H1 (cell line): ENCODE results near the gene MACROD1. TPM values are rescaled to one million over a fixed set of nuclear protein-coding genes. Genes with fewer than 3 reads are reported as not detected.

Experiments
- CTCF ChIA-PET: fragments of 300-600 bp; sonication (Branson Sonifier 250); formaldehyde crosslinking; loops from one replicate; lab custom pipeline; 2021; ENCODE audit not compliant: partially characterized antibody; lab: Charles Lee
- POLR2A ChIA-PET: fragments of 300-600 bp; sonication (Branson Sonifier 250); formaldehyde crosslinking; loops from one replicate; lab custom pipeline; 2021; ENCODE audit warnings: inconsistent platforms; ENCODE audit not compliant: partially characterized antibody; lab: Charles Lee
- DNase-seq, 2 experiments: peaks; one replicate each; pipeline versions ENCODE4 v3.0.0 to v3.0.0-alpha.2; 2010 to 2022; ENCODE audit warnings: low spot score in 2 of 2, low read depth in 1 of 2, mixed read lengths in 1 of 2
- FAIRE-seq: peaks from 2 replicates; lab custom pipeline; 2011; peaks lifted over from hg19 to GRCh38; lab: Jason Lieb, UNC
- H2AFZ ChIP-seq: 2 replicates; pipeline ENCODE4 v1.8.1; 2012; ENCODE audit warnings: low read length, inconsistent platforms
- H2AK5ac ChIP-seq: 2 replicates; pipeline ENCODE4 v1.6.1; 2013; ENCODE audit warnings: low read depth, low read length
- H2BK120ac ChIP-seq: replicated peaks from 2 replicates; pipeline ENCODE3; 2013; ENCODE audit warnings: low read depth, low read length, inconsistent platforms
- H2BK12ac ChIP-seq: 2 replicates; pipeline ENCODE4 v1.6.1; 2013; ENCODE audit warnings: low read depth, low read length
- H2BK15ac ChIP-seq: 2 replicates; pipeline ENCODE4 v1.6.1; 2013; ENCODE audit warnings: low read length
- H2BK20ac ChIP-seq: 2 replicates; pipeline ENCODE4 v1.6.1; 2013; ENCODE audit warnings: low read length
- H2BK5ac ChIP-seq: 2 replicates; pipeline ENCODE4 v1.6.1; 2013; ENCODE audit warnings: low read depth, low read length
- H3K14ac ChIP-seq: 2 replicates; pipeline ENCODE4 v1.6.1; 2013; ENCODE audit warnings: inconsistent platforms; ENCODE audit not compliant: insufficient read length
- H3K18ac ChIP-seq: 2 replicates; pipeline ENCODE4 v1.6.1; 2013; ENCODE audit warnings: low read length; ENCODE audit errors: extremely low read depth
- H3K23ac ChIP-seq: 2 replicates; pipeline ENCODE4 v1.6.1; 2013; ENCODE audit warnings: inconsistent platforms; ENCODE audit not compliant: insufficient read length
- H3K23me2 ChIP-seq: 2 replicates; pipeline ENCODE4 v1.6.1; 2013; ENCODE audit warnings: low read depth, low read length
- H3K27ac ChIP-seq: 2 replicates; pipeline ENCODE4 v1.6.1; 2011; ENCODE audit warnings: low read depth, low read length, inconsistent platforms
- H3K27me3 ChIP-seq, 4 experiments: replicated peaks in 1 of 4; 1 replicate in 1 of 4; 2 replicates in 3 of 4; pipeline versions ENCODE4 v1.6.1 to v1.8.1; 2011 to 2013; ENCODE audit warnings: low read length in 3 of 4, mild to moderate bottlenecking in 3 of 4, inconsistent platforms in 2 of 4, mixed read lengths in 2 of 4, moderate library complexity in 1 of 4; ENCODE audit not compliant: control insufficient read depth in 3 of 4, insufficient read depth in 3 of 4; ENCODE audit errors: extremely low read depth in 1 of 4
- H3K36me3 ChIP-seq, 4 experiments: 2 replicates each; pipeline versions ENCODE4 v1.6.1 to v1.8.1; 2011 to 2013; ENCODE audit warnings: mild to moderate bottlenecking in 4 of 4, low read length in 3 of 4, moderate library complexity in 2 of 4, control low read depth in 1 of 4, inconsistent platforms in 1 of 4; ENCODE audit not compliant: insufficient read depth in 4 of 4, control insufficient read depth in 2 of 4
- H3K4ac ChIP-seq: replicated peaks from 2 replicates; pipeline ENCODE3; 2013; ENCODE audit warnings: low read length, low read depth, mixed read lengths, inconsistent platforms; ENCODE audit not compliant: insufficient read length
- H3K4me1 ChIP-seq, 4 experiments: replicated peaks in 1 of 4; 1 replicate in 1 of 4; 2 replicates in 3 of 4; pipeline versions ENCODE4 v1.6.1 to v1.8.1; 2011 to 2013; ENCODE audit warnings: low read length in 3 of 4, inconsistent platforms in 2 of 4, mixed read lengths in 1 of 4; ENCODE audit not compliant: insufficient read depth in 4 of 4, control insufficient read depth in 3 of 4
- H3K4me2 ChIP-seq, 2 experiments: 2 replicates each; pipeline versions ENCODE4 v1.6.1 to v1.8.1; 2011 to 2013; ENCODE audit warnings: low read depth in 2 of 2, low read length in 2 of 2, control low read depth in 1 of 2, inconsistent platforms in 1 of 2, mild to moderate bottlenecking in 1 of 2; ENCODE audit not compliant: insufficient read depth in 1 of 2
- H3K4me3 ChIP-seq, 4 experiments: fragments of 200-600, 300-600 bp in 1 of 4; sonication (generic), shearing (Covaris generic), sonication (Bioruptor Twin) in 1 of 4; 2 replicates each; pipeline versions ENCODE4 v1.5.1 to v1.8.1; 2011 to 2016; ENCODE audit warnings: low read length in 4 of 4, low read depth in 3 of 4, control low read depth in 2 of 4, inconsistent platforms in 2 of 4, mild to moderate bottlenecking in 2 of 4, mixed read lengths in 1 of 4, moderate library complexity in 1 of 4; ENCODE audit not compliant: insufficient read depth in 2 of 4; ENCODE audit errors: extremely low read depth in 1 of 4
- H3K56ac ChIP-seq: replicated peaks from 2 replicates; pipeline ENCODE3; 2013; ENCODE audit warnings: low read depth, mild to moderate bottlenecking, mixed read lengths, low read length, inconsistent platforms; ENCODE audit not compliant: insufficient read length
- H3K79me1 ChIP-seq: 2 replicates; pipeline ENCODE4 v1.6.1; 2013; ENCODE audit warnings: low read depth, low read length, control low read depth
- H3K79me2 ChIP-seq, 2 experiments: 2 replicates each; pipeline versions ENCODE4 v1.6.1 to v1.8.1; 2012 to 2013; ENCODE audit warnings: low read length in 2 of 2, mild to moderate bottlenecking in 2 of 2, inconsistent platforms in 1 of 2; ENCODE audit not compliant: insufficient read depth in 2 of 2, control insufficient read depth in 1 of 2
- H3K9ac ChIP-seq, 4 experiments: replicated peaks in 1 of 4; 1 replicate in 1 of 4; 2 replicates in 3 of 4; pipeline versions ENCODE4 v1.6.1 to v1.8.1; 2011 to 2013; ENCODE audit warnings: low read depth in 3 of 4, low read length in 3 of 4, control low read depth in 2 of 4, mild to moderate bottlenecking in 2 of 4, moderate library complexity in 2 of 4, inconsistent platforms in 1 of 4; ENCODE audit errors: extremely low read depth in 1 of 4
- H3K9me3 ChIP-seq, 2 experiments: 2 replicates each; pipeline versions ENCODE4 v1.6.1 to v1.8.1; 2012 to 2013; ENCODE audit warnings: mild to moderate bottlenecking in 2 of 2, moderate library complexity in 2 of 2, control low read depth in 1 of 2, inconsistent platforms in 1 of 2, low read depth in 1 of 2, low read length in 1 of 2, mixed read lengths in 1 of 2; ENCODE audit not compliant: insufficient read depth in 2 of 2
- H4K20me1 ChIP-seq, 2 experiments: replicated peaks in 1 of 2; 2 replicates each; pipeline versions ENCODE3 to v1.8.1; 2011 to 2013; ENCODE audit warnings: inconsistent platforms in 2 of 2, low read length in 2 of 2, mild to moderate bottlenecking in 1 of 2; ENCODE audit not compliant: insufficient read depth in 2 of 2, control insufficient read depth in 1 of 2
- H4K5ac ChIP-seq: 2 replicates; pipeline ENCODE4 v1.6.1; 2013; ENCODE audit warnings: low read length, low read depth, mixed read lengths, inconsistent platforms; ENCODE audit not compliant: insufficient read length
- H4K8ac ChIP-seq: 2 replicates; pipeline ENCODE4 v1.8.0; 2013; ENCODE audit warnings: mild to moderate bottlenecking, moderate library complexity, low read length, inconsistent platforms; ENCODE audit not compliant: insufficient read depth; ENCODE audit errors: extremely low read depth
- H4K91ac ChIP-seq: replicated peaks from 2 replicates; pipeline ENCODE3; 2013; ENCODE audit warnings: low read length, mixed read lengths, inconsistent platforms; ENCODE audit not compliant: insufficient read length
- ASH2L ChIP-seq: fragments of 200-600, 300-600 bp; sonication (generic); IDR thresholded peaks from one replicate; pipeline ENCODE4 v1.7.1; 2017; ENCODE audit warnings: low read length
- BACH1 ChIP-seq: IDR thresholded peaks from 2 replicates; pipeline ENCODE4 v1.6.1; 2012; ENCODE audit warnings: low read length, improper control_type of control experiment
- BRCA1 ChIP-seq: IDR thresholded peaks from 2 replicates; pipeline ENCODE4 v1.6.1; 2012; ENCODE audit warnings: low read depth, low read length, improper control_type of control experiment
- CTBP2 ChIP-seq: IDR thresholded peaks from 2 replicates; pipeline ENCODE4 v1.7.0; 2011; ENCODE audit warnings: borderline replicate concordance, mild to moderate bottlenecking, moderate library complexity, mixed read lengths, low read length; ENCODE audit not compliant: insufficient read depth, insufficient read length
- EP300 ChIP-seq, 2 experiments: IDR thresholded peaks; 1 replicate in 1 of 2; 2 replicates in 1 of 2; pipeline ENCODE4 v1.6.1; 2011 to 2012; ENCODE audit warnings: low read depth in 2 of 2, low read length in 2 of 2, mild to moderate bottlenecking in 2 of 2, borderline replicate concordance in 1 of 2, inconsistent platforms in 1 of 2, moderate library complexity in 1 of 2
- HDAC2 ChIP-seq, 2 experiments: fragments of 300-600 bp in 1 of 2; sonication (generic) in 1 of 2; IDR thresholded peaks; 2 replicates each; pipeline ENCODE4 v1.6.1; 2011 to 2012; ENCODE audit warnings: low read depth in 2 of 2, low read length in 2 of 2, mild to moderate bottlenecking in 2 of 2, moderate library complexity in 2 of 2, borderline replicate concordance in 1 of 2, inconsistent platforms in 1 of 2
- NRF1 ChIP-seq: IDR thresholded peaks from 2 replicates; pipeline ENCODE4 v1.6.1; 2011; ENCODE audit warnings: mild to moderate bottlenecking, low read depth, low read length, improper control_type of control experiment
- TCF12 ChIP-seq: IDR thresholded peaks from 2 replicates; pipeline ENCODE4 v1.6.1; 2011; ENCODE audit warnings: low read depth, mild to moderate bottlenecking, low read length
- WGBS, 2 experiments: shearing (Covaris generic) in 1 of 2; methylation state at CpG; one replicate each; pipeline versions ENCODE4 v1.1.6 to v1.1.7; 2013 to 2015; ENCODE audit warnings: low lambda C conversion rate in 2 of 2, mixed read lengths in 2 of 2, inconsistent platforms in 1 of 2, low coverage in 1 of 2, missing lambda C conversion rate in 1 of 2; ENCODE audit not compliant: insufficient replicate concordance in 2 of 2, insufficient coverage in 1 of 2, insufficient read length in 1 of 2; ENCODE audit errors: extremely low coverage in 1 of 2, missing lambda C conversion rate in 1 of 2; 5-methylcytosine and 5-hydroxymethylcytosine counted together
- polyA plus RNA-seq, 7 experiments: library from polyadenylated mRNA; depleted of rRNA in 3 of 7; stranded (reverse) in 5 of 7; unstranded in 2 of 7; fragments of >200 nt in 5 of 7; fragments of 200-250 nt in 2 of 7; gene quantifications; 1 replicate in 5 of 7; 2 replicates in 1 of 7; 4 replicates in 1 of 7; pipeline versions ENCODE4 v1.2.1 to v1.2.3, GENCODE V29; 2011 to 2013; ENCODE audit warnings: missing spikeins in 2 of 7, mixed read lengths in 2 of 7
- total RNA-seq: library from RNA; stranded (reverse); fragmentation: NEBNext Ultra II Directional; extraction: Animal tissue kit (Norgen Biotek cat#: 25700); gene quantifications from 2 replicates; pipeline ENCODE4 v1.2.1, GENCODE V29; 2021
- TF ChIP-seq, protein P1 (sequence below), 3 experiments: IDR thresholded peaks; 1 replicate in 2 of 3; 2 replicates in 1 of 3; pipeline versions ENCODE4 v1.5.1 to v1.6.1; 2011; ENCODE audit warnings: low read length in 3 of 3, mild to moderate bottlenecking in 3 of 3, inconsistent platforms in 2 of 3, low read depth in 1 of 3, moderate library complexity in 1 of 3; ENCODE audit not compliant: insufficient read depth in 1 of 3; ENCODE audit errors: control extremely low read depth in 1 of 3

Gene MACROD1
- total and polyA plus RNA-seq, 2 of the 8 experiments (the other 6 are each of a cell fraction or from before 2014, with no cell fraction given) = 19.5 to 34.1 TPM

GRCh38 chr11:64156235-64157011 lies 9.5 kb downstream of the MACROD1 start:
- no peak for FAIRE-seq
- H3K56ac ChIP-seq = no peak overlapping the region
- no peak overlapping the region for H3K23ac ChIP-seq
- H3K9me3 ChIP-seq = no peaks in the 10 kb centered on the region
- no peak overlapping the region for H3K9ac ChIP-seq
- H3K14ac ChIP-seq = no peak overlapping the region
- H3K23me2 ChIP-seq = no peaks in the 10 kb centered on the region
- no peak for DNase-seq
- H4K91ac ChIP-seq = no peak overlapping the region
- 0 out of 8 replicates have a peak, but pooled peaks cover 0 to 3% (median 0%) of the 10 kb centered on the region in 4 experiments for H3K36me3 ChIP-seq
- H2BK20ac ChIP-seq = no peak overlapping the region
- H2BK12ac ChIP-seq = no peak overlapping the region
- H3K18ac ChIP-seq = no peak overlapping the region
- WGBS, 2 experiments = 92% methylated on average over 14 of the region's 14 CpGs; no CpG with 5 or more reads in 1 of the 2 experiments
- H4K8ac ChIP-seq = peak overlapping the region; percentile 86
- peaks cover 2 to 12% (median 8%) of the 10 kb centered on the region in 4 experiments; a peak in 5 of 7 replicates for H3K4me1 ChIP-seq
- H2BK5ac ChIP-seq = no peak overlapping the region
- no peak overlapping the region for H3K4ac ChIP-seq
- no peak overlapping the region for H2BK120ac ChIP-seq
- no peak overlapping the region for H4K5ac ChIP-seq
- peaks cover 15 to 20% of the 10 kb centered on the region in 2 experiments for H4K20me1 ChIP-seq
- H2BK15ac ChIP-seq = no peak overlapping the region
- ChIA-PET POLR2A (no interaction called here), CTCF (interaction anchor here (1.3 kb wide), 1 partner anchor 29 kb away, joined by 3 read pairs; no protein-coding TSS in a partner anchor)
- no peak overlapping the region for H2AK5ac ChIP-seq
- no peaks in the 10 kb centered on the region for H3K79me1 ChIP-seq
- H2AFZ ChIP-seq = no peak overlapping the region
- no peak overlapping the region for H3K27ac ChIP-seq
- no peak overlapping the region for H3K4me3 ChIP-seq
- no peak overlapping the region for H3K4me2 ChIP-seq
- peaks cover 0 to 10% (median 0%) of the 10 kb centered on the region in 4 experiments; a peak in 2 of 7 replicates for H3K27me3 ChIP-seq
- no peaks in the 10 kb centered on the region; a peak in 1 of 4 replicates for H3K79me2 ChIP-seq
- TF ChIP-seq BACH1 = no peak
- TF ChIP-seq ASH2L = no peak
- TF ChIP-seq CTBP2 = no peak
- no peak for TF ChIP-seq BRCA1
- TF ChIP-seq EP300 (IDR thresholded peaks at IDR 0.05; ENCODE audit: borderline replicate concordance in 1 of 2, low read depth in 2 of 2, low read length in 2 of 2) = no peak
- TF ChIP-seq, protein P1, sequence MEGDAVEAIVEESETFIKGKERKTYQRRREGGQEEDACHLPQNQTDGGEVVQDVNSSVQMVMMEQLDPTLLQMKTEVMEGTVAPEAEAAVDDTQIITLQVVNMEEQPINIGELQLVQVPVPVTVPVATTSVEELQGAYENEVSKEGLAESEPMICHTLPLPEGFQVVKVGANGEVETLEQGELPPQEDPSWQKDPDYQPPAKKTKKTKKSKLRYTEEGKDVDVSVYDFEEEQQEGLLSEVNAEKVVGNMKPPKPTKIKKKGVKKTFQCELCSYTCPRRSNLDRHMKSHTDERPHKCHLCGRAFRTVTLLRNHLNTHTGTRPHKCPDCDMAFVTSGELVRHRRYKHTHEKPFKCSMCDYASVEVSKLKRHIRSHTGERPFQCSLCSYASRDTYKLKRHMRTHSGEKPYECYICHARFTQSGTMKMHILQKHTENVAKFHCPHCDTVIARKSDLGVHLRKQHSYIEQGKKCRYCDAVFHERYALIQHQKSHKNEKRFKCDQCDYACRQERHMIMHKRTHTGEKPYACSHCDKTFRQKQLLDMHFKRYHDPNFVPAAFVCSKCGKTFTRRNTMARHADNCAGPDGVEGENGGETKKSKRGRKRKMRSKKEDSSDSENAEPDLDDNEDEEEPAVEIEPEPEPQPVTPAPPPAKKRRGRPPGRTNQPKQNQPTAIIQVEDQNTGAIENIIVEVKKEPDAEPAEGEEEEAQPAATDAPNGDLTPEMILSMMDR (IDR thresholded peaks at IDR 0.05; ENCODE audit: control extremely low read depth in 1 of 3, insufficient read depth in 1 of 3, low read depth in 1 of 3, low read length in 3 of 3) = no peak
- no peak for TF ChIP-seq TCF12
- TF ChIP-seq NRF1 = no peak
- TF ChIP-seq HDAC2 (IDR thresholded peaks at IDR 0.05; ENCODE audit: borderline replicate concordance in 1 of 2, low read depth in 2 of 2, low read length in 2 of 2) = no peak
